Liver (tissue), 9 donors: ENCODE measurements around the gene PLPPR5. TPM values are rescaled to one million over a fixed set of nuclear protein-coding genes. Genes with fewer than 3 reads are reported as not detected.

ENCODE experiments used
- DNase-seq: peaks from one replicate; pipeline ENCODE4 v3.0.0-alpha.2; 2017; ENCODE audit warnings: low spot score
- H3K27ac ChIP-seq, 2 donors: one replicate each; pipeline ENCODE4 v1.7.0; 2013; ENCODE audit warnings: inconsistent platforms in 2 of 2, low read length in 2 of 2, control low read depth in 1 of 2, low read depth in 1 of 2, mild to moderate bottlenecking in 1 of 2
- H3K27me3 ChIP-seq, 4 donors: one replicate each; pipeline versions ENCODE4 v1.6.1 to v1.7.0; 2013; ENCODE audit warnings: low read length in 3 of 4, inconsistent platforms in 1 of 4, mild to moderate bottlenecking in 1 of 4, moderate library complexity in 1 of 4; ENCODE audit not compliant: control insufficient read depth in 4 of 4, insufficient read depth in 4 of 4
- H3K36me3 ChIP-seq, 4 donors: one replicate each; pipeline versions ENCODE4 v1.6.1 to v1.7.0; 2013; ENCODE audit warnings: low read length in 3 of 4, mild to moderate bottlenecking in 3 of 4, low read depth in 1 of 4, moderate library complexity in 1 of 4; ENCODE audit not compliant: control insufficient read depth in 4 of 4, insufficient read depth in 3 of 4
- H3K4me1 ChIP-seq, 4 donors: one replicate each; pipeline versions ENCODE4 v1.6.1 to v1.7.0; 2013; ENCODE audit warnings: low read length in 3 of 4, mild to moderate bottlenecking in 3 of 4, moderate library complexity in 1 of 4; ENCODE audit not compliant: control insufficient read depth in 4 of 4, insufficient read depth in 4 of 4
- H3K4me3 ChIP-seq, 3 donors: one replicate each; pipeline versions ENCODE4 v1.6.1 to v1.7.0; 2013; ENCODE audit warnings: low read length in 3 of 3, control low read depth in 1 of 3, low read depth in 1 of 3, mild to moderate bottlenecking in 1 of 3
- H3K9ac ChIP-seq, 2 donors: one replicate each; pipeline ENCODE4 v1.7.0; 2013; ENCODE audit warnings: low read length in 2 of 2, mild to moderate bottlenecking in 2 of 2, moderate library complexity in 2 of 2, control low read depth in 1 of 2, low read depth in 1 of 2
- H3K9me3 ChIP-seq, 4 donors: one replicate each; pipeline versions ENCODE4 v1.6.1 to v1.7.0; 2013; ENCODE audit warnings: low read length in 3 of 4; ENCODE audit not compliant: control insufficient read depth in 4 of 4
- EGR1 ChIP-seq, 2 donors: IDR thresholded peaks; 2 replicates each; pipeline ENCODE4 v1.6.1; 2016 to 2018; ENCODE audit warnings: antibody characterized with exemption in 2 of 2, low read depth in 2 of 2
- FOXA1 ChIP-seq: IDR thresholded peaks from 2 replicates; pipeline ENCODE4 v1.6.1; 2016; ENCODE audit warnings: antibody characterized with exemption
- FOXA2 ChIP-seq: IDR thresholded peaks from 2 replicates; pipeline ENCODE4 v1.6.1; 2016; ENCODE audit warnings: antibody characterized with exemption
- GABPA ChIP-seq, 2 donors: IDR thresholded peaks in 1 of 2; conservative IDR thresholded peaks in 1 of 2; 2 replicates each; pipeline ENCODE4 v1.6.1; 2016; ENCODE audit warnings: antibody characterized with exemption in 2 of 2, mild to moderate bottlenecking in 1 of 2, moderate library complexity in 1 of 2
- HNF4A ChIP-seq, 2 donors: conservative IDR thresholded peaks; 2 replicates each; pipeline ENCODE4 v1.6.1; 2016; ENCODE audit warnings: antibody characterized with exemption in 2 of 2, mild to moderate bottlenecking in 2 of 2
- HNF4G ChIP-seq: IDR thresholded peaks from 2 replicates; pipeline ENCODE4 v1.6.1; 2016; ENCODE audit warnings: antibody characterized with exemption
- JUND ChIP-seq, 2 donors: IDR thresholded peaks; 2 replicates each; pipeline ENCODE4 v1.6.1; 2016; ENCODE audit warnings: antibody characterized with exemption in 2 of 2
- NR2F2 ChIP-seq: IDR thresholded peaks from 2 replicates; pipeline ENCODE4 v1.6.1; 2016; ENCODE audit warnings: antibody characterized with exemption
- RAD21 ChIP-seq, 2 donors: IDR thresholded peaks; 2 replicates each; pipeline ENCODE4 v1.6.1; 2016; ENCODE audit warnings: antibody characterized with exemption in 2 of 2, mild to moderate bottlenecking in 2 of 2
- RXRA ChIP-seq, 2 donors: IDR thresholded peaks; 2 replicates each; pipeline ENCODE4 v1.6.1; 2017 to 2018; ENCODE audit warnings: antibody characterized with exemption in 2 of 2, mild to moderate bottlenecking in 1 of 2
- SP1 ChIP-seq: IDR thresholded peaks from 2 replicates; pipeline ENCODE4 v1.6.1; 2018; ENCODE audit warnings: antibody characterized with exemption, mild to moderate bottlenecking
- TAF1 ChIP-seq: conservative IDR thresholded peaks from 2 replicates; pipeline ENCODE4 v1.6.1; 2016; ENCODE audit warnings: antibody characterized with exemption, mild to moderate bottlenecking
- YY1 ChIP-seq: IDR thresholded peaks from 2 replicates; pipeline ENCODE4 v1.6.1; 2016; ENCODE audit warnings: antibody characterized with exemption, mild to moderate bottlenecking
- WGBS: extraction: QIAGEN DNeasy Blood & Tissue Kit; methylation state at CpG from one replicate; pipeline ENCODE4 v1.1.7; 2013; 5-methylcytosine and 5-hydroxymethylcytosine counted together
- polyA plus RNA-seq, 2 donors: library from polyadenylated mRNA; stranded (reverse) in 1 of 2; unstranded in 1 of 2; fragments of 200-250 nt in 1 of 2; fragments of >200 nt in 1 of 2; fragmentation: Nextera tagmentation in 1 of 2; extraction: Ambion mirVana in 1 of 2; gene quantifications; one replicate each; pipeline versions ENCODE4 v1.2.1 to v1.2.3, GENCODE V29; 2013 to 2015
- total RNA-seq, 2 donors: library from RNA; depleted of rRNA; stranded (reverse); fragments of >200 nt; gene quantifications; one replicate each; pipeline ENCODE4 v1.2.3, GENCODE V29; 2014
- TF ChIP-seq, protein P1 (sequence below): IDR thresholded peaks from 2 replicates; pipeline ENCODE4 v1.6.1; 2016; ENCODE audit warnings: antibody characterized with exemption
- TF ChIP-seq, protein P2 (sequence below): fragments of 150-350 bp; IDR thresholded peaks from 2 replicates; pipeline ENCODE4 v1.5.1; 2017; ENCODE audit warnings: improper control_type of control experiment, low read depth, low read length; ENCODE audit not compliant: missing input control
- TF ChIP-seq, protein P3 (sequence below): IDR thresholded peaks from 2 replicates; pipeline ENCODE4 v1.6.1; 2016; ENCODE audit warnings: antibody characterized with exemption
- TF ChIP-seq, protein P4 (sequence below): IDR thresholded peaks from 2 replicates; pipeline ENCODE4 v1.6.1; 2016; ENCODE audit warnings: antibody characterized with exemption, mild to moderate bottlenecking
- TF ChIP-seq, protein P5 (sequence below): IDR thresholded peaks from 2 replicates; pipeline ENCODE4 v1.6.1; 2016; ENCODE audit warnings: antibody characterized with exemption
- donor health status: healthy.
- donor health status: healthy.
- donor health status: healthy.
- donor health status: healthy.
- donor health status: healthy.

PLPPR5 gene
- total and polyA plus RNA-seq, 4 donors, result not detected

DNA sequence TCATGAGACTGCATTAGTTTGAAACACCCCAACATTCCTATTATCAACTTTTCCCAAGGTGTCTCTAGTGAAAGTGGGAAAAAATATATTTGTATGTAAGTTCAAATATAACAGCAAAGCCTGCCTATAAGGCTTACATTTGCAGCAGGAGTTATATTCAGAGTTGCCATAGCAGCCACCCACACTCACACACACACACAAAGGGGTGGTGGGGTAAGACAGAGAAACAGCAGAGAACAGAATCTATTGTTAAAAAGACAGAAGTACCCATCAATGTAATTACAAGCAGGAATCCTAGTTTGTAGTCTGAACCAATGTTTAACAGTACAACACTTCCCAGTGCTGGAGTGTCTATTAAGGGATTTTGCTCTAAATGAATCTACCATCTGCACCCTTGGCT is 55.0 kb downstream of the PLPPR5 start:
- TF ChIP-seq, protein P1, sequence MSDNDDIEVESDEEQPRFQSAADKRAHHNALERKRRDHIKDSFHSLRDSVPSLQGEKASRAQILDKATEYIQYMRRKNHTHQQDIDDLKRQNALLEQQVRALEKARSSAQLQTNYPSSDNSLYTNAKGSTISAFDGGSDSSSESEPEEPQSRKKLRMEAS, result no peak
- TF ChIP-seq YY1 (no peak), SP1 (no peak), RAD21 (IDR thresholded peaks at IDR 0.05) (no peak), NR2F2 (no peak), GABPA (IDR thresholded peaks at IDR 0.05 in 1 of 2, conservative IDR thresholded peaks at IDR 0.05 in 1 of 2) (no peak), JUND (IDR thresholded peaks at IDR 0.05) (no peak), TAF1 (no peak), FOXA1 (no peak), FOXA2 (no peak), HNF4A (conservative IDR thresholded peaks at IDR 0.05) (no peak), EGR1 (IDR thresholded peaks at IDR 0.05; ENCODE audit: low read depth in 2 of 2) (no peak), RXRA (IDR thresholded peaks at IDR 0.05) (no peak), HNF4G (no peak)
- TF ChIP-seq, protein P2, sequence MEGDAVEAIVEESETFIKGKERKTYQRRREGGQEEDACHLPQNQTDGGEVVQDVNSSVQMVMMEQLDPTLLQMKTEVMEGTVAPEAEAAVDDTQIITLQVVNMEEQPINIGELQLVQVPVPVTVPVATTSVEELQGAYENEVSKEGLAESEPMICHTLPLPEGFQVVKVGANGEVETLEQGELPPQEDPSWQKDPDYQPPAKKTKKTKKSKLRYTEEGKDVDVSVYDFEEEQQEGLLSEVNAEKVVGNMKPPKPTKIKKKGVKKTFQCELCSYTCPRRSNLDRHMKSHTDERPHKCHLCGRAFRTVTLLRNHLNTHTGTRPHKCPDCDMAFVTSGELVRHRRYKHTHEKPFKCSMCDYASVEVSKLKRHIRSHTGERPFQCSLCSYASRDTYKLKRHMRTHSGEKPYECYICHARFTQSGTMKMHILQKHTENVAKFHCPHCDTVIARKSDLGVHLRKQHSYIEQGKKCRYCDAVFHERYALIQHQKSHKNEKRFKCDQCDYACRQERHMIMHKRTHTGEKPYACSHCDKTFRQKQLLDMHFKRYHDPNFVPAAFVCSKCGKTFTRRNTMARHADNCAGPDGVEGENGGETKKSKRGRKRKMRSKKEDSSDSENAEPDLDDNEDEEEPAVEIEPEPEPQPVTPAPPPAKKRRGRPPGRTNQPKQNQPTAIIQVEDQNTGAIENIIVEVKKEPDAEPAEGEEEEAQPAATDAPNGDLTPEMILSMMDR, result no peak
- TF ChIP-seq, protein P3, sequence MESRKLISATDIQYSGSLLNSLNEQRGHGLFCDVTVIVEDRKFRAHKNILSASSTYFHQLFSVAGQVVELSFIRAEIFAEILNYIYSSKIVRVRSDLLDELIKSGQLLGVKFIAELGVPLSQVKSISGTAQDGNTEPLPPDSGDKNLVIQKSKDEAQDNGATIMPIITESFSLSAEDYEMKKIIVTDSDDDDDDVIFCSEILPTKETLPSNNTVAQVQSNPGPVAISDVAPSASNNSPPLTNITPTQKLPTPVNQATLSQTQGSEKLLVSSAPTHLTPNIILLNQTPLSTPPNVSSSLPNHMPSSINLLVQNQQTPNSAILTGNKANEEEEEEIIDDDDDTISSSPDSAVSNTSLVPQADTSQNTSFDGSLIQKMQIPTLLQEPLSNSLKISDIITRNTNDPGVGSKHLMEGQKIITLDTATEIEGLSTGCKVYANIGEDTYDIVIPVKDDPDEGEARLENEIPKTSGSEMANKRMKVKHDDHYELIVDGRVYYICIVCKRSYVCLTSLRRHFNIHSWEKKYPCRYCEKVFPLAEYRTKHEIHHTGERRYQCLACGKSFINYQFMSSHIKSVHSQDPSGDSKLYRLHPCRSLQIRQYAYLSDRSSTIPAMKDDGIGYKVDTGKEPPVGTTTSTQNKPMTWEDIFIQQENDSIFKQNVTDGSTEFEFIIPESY, result no peak
- no peak overlapping the region for H3K9ac ChIP-seq
- no peak overlapping the region for H3K27ac ChIP-seq
- H3K27me3 ChIP-seq, result no peaks in the 10 kb centered on the region
- H3K4me3 ChIP-seq, result no peak overlapping the region
- H3K9me3 ChIP-seq, result no peaks in the 10 kb centered on the region
- H3K36me3 ChIP-seq, result no peaks in the 10 kb centered on the region
- DNase-seq, result no peak
- no peaks in the 10 kb centered on the region for H3K4me1 ChIP-seq

DNA sequence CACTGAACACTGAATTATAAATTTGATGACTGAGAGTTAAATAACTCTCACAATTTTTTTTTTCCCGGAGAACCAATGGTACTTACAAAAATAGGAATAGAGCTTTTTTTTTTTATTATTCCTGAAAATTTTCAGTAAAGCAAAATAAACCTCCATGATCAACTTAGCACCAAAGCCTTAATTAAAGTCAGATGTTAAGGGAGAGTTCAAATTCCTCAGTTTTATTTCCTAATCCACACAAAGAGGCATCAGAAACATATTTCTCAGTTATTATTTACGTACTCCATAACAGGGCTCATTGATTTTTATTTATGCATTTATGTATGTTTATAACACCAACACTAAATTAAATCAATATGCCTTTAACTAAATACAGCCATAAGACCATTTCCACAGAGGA is 55.5 kb downstream of the PLPPR5 start:
- Histone ChIP-seq H3K4me3 (no peak overlapping the region), H3K9ac (no peak overlapping the region), H3K27ac (no peak overlapping the region), H3K36me3 (no peaks in the 10 kb centered on the region), H3K4me1 (no peaks in the 10 kb centered on the region), H3K27me3 (no peaks in the 10 kb centered on the region), H3K9me3 (no peaks in the 10 kb centered on the region)
- no peak for TF ChIP-seq RAD21 (IDR thresholded peaks at IDR 0.05)
- no peak for TF ChIP-seq HNF4A (conservative IDR thresholded peaks at IDR 0.05)
- no peak for TF ChIP-seq TAF1
- TF ChIP-seq RXRA (IDR thresholded peaks at IDR 0.05), result no peak
- no peak for TF ChIP-seq NR2F2
- TF ChIP-seq, protein P4, sequence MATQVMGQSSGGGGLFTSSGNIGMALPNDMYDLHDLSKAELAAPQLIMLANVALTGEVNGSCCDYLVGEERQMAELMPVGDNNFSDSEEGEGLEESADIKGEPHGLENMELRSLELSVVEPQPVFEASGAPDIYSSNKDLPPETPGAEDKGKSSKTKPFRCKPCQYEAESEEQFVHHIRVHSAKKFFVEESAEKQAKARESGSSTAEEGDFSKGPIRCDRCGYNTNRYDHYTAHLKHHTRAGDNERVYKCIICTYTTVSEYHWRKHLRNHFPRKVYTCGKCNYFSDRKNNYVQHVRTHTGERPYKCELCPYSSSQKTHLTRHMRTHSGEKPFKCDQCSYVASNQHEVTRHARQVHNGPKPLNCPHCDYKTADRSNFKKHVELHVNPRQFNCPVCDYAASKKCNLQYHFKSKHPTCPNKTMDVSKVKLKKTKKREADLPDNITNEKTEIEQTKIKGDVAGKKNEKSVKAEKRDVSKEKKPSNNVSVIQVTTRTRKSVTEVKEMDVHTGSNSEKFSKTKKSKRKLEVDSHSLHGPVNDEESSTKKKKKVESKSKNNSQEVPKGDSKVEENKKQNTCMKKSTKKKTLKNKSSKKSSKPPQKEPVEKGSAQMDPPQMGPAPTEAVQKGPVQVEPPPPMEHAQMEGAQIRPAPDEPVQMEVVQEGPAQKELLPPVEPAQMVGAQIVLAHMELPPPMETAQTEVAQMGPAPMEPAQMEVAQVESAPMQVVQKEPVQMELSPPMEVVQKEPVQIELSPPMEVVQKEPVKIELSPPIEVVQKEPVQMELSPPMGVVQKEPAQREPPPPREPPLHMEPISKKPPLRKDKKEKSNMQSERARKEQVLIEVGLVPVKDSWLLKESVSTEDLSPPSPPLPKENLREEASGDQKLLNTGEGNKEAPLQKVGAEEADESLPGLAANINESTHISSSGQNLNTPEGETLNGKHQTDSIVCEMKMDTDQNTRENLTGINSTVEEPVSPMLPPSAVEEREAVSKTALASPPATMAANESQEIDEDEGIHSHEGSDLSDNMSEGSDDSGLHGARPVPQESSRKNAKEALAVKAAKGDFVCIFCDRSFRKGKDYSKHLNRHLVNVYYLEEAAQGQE, result no peak
- TF ChIP-seq FOXA2, result no peak
- no peak for TF ChIP-seq YY1
- no peak for TF ChIP-seq JUND (IDR thresholded peaks at IDR 0.05)
- TF ChIP-seq, protein P5, sequence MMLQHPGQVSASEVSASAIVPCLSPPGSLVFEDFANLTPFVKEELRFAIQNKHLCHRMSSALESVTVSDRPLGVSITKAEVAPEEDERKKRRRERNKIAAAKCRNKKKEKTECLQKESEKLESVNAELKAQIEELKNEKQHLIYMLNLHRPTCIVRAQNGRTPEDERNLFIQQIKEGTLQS, result no peak
- TF ChIP-seq, protein P1, result no peak
- TF ChIP-seq, protein P2, result no peak
- no peak for TF ChIP-seq EGR1 (IDR thresholded peaks at IDR 0.05; ENCODE audit: low read depth in 2 of 2)
- TF ChIP-seq HNF4G, result no peak
- TF ChIP-seq, protein P3, result no peak
- TF ChIP-seq FOXA1, result no peak
- no peak for TF ChIP-seq GABPA (IDR thresholded peaks at IDR 0.05 in 1 of 2, conservative IDR thresholded peaks at IDR 0.05 in 1 of 2)
- TF ChIP-seq SP1, result no peak
- no peak for DNase-seq
- 67% methylated on average over 2 of the region's 2 CpGs for WGBS
